GM13976 (cell line): ENCODE data around the gene NOS1.

Experiments used
- DNase-seq: peaks from one replicate; pipeline ENCODE4 v3.0.0; 2012; ENCODE audit warnings: low spot score
- in situ Hi-C: fragments of 300-500 bp; cut with MboI; formaldehyde crosslinking; loops from one replicate; pipeline ENCODE4 v1.12.0; 2022; ENCODE audit warnings: low sequenced_read_pairs, mixed read lengths, inconsistent platforms; ENCODE audit not compliant: unreplicated experiment
- TF ChIP-seq, protein P1 (sequence below): IDR thresholded peaks from 2 replicates; pipeline ENCODE4 v1.5.1; 2012; ENCODE audit warnings: borderline replicate concordance, mild to moderate bottlenecking; ENCODE audit not compliant: insufficient read depth; ENCODE audit errors: extremely low read depth, missing control alignments, control extremely low read depth

The NOS1 gene

DNA sequence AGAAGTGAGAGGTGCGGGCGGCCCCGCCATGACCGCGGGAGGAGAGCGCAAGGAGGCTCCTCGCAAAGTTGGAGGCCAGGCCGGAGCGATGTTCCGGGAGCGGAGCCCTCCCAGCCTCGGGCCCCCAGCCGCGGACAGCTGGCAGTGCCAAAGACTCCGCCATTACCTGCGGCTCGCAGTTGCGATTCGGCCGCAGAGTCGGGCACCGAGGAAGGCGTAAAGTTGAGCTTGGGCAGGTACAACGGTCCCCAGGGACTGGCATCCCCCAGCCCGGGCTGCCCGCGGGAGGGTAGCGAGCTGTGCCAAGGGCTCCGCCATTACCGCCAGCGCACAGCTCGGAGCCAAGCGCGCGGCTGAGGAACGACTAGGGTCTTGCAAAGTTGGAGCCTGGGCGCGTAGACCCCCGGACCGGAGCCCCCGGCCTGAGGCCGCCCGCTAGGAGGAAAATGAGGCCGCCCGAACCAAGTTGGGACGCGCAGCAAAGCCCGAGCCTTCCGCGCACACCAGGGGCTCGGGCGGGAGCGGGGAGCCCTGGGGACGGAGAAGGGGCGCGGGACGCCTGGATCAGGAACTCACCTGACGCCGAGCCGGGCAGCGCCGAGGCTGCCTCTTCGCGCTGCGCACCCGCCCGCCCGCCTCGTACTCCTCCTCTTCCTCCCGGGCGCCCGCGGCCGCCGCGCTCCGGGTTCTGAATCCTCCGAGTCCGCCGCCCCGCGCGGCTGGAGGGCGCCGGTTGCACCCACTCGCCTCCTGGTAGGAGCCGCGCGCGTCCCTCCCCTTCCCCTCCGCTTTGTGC, 677 bp downstream of the NOS1 start:
- TF ChIP-seq, protein P1, sequence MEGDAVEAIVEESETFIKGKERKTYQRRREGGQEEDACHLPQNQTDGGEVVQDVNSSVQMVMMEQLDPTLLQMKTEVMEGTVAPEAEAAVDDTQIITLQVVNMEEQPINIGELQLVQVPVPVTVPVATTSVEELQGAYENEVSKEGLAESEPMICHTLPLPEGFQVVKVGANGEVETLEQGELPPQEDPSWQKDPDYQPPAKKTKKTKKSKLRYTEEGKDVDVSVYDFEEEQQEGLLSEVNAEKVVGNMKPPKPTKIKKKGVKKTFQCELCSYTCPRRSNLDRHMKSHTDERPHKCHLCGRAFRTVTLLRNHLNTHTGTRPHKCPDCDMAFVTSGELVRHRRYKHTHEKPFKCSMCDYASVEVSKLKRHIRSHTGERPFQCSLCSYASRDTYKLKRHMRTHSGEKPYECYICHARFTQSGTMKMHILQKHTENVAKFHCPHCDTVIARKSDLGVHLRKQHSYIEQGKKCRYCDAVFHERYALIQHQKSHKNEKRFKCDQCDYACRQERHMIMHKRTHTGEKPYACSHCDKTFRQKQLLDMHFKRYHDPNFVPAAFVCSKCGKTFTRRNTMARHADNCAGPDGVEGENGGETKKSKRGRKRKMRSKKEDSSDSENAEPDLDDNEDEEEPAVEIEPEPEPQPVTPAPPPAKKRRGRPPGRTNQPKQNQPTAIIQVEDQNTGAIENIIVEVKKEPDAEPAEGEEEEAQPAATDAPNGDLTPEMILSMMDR, result no peak
- DNase-seq, result no peak
- in situ Hi-C loops, result loop anchor here (25.0 kb wide), 1 partner anchor 477 kb away; no protein-coding TSS in a partner anchor

GRCh38 chr12:117360222-117360550, 1.2 kb downstream of the NOS1 start:
- TF ChIP-seq, protein P1, result no peak
- in situ Hi-C loops, result loop anchor here (25.0 kb wide), 1 partner anchor 477 kb away; no protein-coding TSS in a partner anchor
- DNase-seq, result no peak

DNA sequence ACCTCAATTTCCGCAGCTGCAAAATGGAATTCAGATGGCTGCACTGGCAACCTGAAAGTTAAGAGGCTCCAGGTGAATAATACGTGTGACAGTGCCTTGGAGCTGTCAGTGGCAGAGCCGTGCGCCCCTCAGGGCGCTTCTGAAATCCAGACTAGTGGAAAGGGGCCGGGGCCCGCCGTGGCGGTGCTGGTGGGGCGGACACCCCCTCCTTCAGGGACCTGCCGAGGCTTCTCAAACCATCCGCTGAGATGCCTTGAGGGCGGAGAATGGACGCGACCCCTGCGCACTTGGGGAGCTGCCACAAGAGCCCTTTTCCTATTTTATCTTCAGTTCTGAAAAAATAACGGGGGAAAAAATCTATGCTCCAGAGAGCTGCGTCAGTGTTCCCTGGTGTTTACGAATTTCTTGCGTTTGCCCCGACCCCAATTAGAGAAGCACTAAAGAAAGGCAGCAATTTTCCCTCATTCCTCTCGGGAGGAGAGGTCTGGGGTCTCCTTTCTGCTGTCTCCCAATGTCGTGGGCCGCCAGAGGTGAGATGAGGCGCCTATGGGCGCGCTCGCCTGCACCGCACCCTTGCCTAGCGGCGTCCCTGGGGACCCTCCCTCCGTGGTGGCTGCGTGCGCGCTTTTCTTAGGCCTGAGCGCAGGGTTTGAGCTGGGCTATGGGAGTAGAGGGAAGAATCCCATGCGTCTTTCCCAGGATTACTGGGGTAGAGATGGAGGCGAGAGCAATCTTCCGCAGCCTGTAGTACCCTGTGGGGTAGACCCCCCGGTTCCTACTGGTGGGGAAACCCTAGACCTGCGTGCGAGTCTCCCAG, 2.2 kb downstream of the NOS1 start:
- DNase-seq, result no peak
- TF ChIP-seq, protein P1, result no peak
- in situ Hi-C loops, result loop anchor here (25.0 kb wide), 1 partner anchor 478 kb away; no protein-coding TSS in a partner anchor

GRCh38 chr12:117356048-117356447, 5.4 kb downstream of the NOS1 start:
- DNase-seq, result no peak
- TF ChIP-seq, protein P1, result no peak
- in situ Hi-C loops, result loop anchor here (25.0 kb wide), 1 partner anchor 481 kb away; no protein-coding TSS in a partner anchor

GRCh38 chr12:117352883-117353282, 8.5 kb downstream of the NOS1 start:
- in situ Hi-C loops, result loop anchor here (25.0 kb wide), 1 partner anchor 484 kb away; no protein-coding TSS in a partner anchor
- no peak for DNase-seq
- TF ChIP-seq, protein P1, result no peak

DNA sequence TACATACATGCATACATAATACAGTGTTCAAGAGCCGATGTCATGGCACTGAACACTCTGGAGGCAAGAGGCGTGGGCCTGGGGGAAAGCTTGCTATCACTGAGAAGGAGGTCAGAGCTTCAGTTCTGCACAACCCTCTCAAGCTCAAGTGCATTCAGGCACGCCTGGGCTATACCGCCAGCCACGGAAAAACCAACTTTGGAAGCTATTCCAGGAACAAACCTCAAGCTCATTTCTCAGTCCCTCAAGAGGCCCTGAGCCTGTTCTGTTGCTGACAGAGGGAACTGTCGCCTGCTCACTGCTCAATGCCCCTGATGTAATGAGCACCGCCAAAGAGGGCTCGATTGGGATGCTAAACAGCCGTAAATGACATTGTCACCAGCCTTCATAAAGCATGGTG, 9.2 kb downstream of the NOS1 start:
- DNase-seq, result no peak
- TF ChIP-seq, protein P1, result no peak
- in situ Hi-C loops, result loop anchor here (25.0 kb wide), 1 partner anchor 485 kb away; no protein-coding TSS in a partner anchor
